H1 (cell line): ENCODE data around the gene DMBX1. TPM values are rescaled to one million over a fixed set of nuclear protein-coding genes. Genes with fewer than 3 reads are reported as not detected.

ENCODE experiments used
- ATF3 ChIP-seq: IDR thresholded peaks from 2 replicates; pipeline ENCODE4 v1.6.1; 2011; ENCODE audit warnings: low read depth, mild to moderate bottlenecking, low read length; ENCODE audit not compliant: insufficient read depth
- BACH1 ChIP-seq: IDR thresholded peaks from 2 replicates; pipeline ENCODE4 v1.6.1; 2012; ENCODE audit warnings: low read length, improper control_type of control experiment
- BRCA1 ChIP-seq: IDR thresholded peaks from 2 replicates; pipeline ENCODE4 v1.6.1; 2012; ENCODE audit warnings: low read depth, low read length, improper control_type of control experiment
- CBX5 ChIP-seq: fragments of 300-800, 300-1000 bp; sonication (generic); IDR thresholded peaks from 2 replicates; pipeline ENCODE4 v1.7.1; 2016; ENCODE audit warnings: antibody characterized with exemption, low read length, low read depth
- CHD1 ChIP-seq: IDR thresholded peaks from 2 replicates; pipeline ENCODE4 v1.6.1; 2012; ENCODE audit warnings: low read depth, low read length, improper control_type of control experiment
- CHD2 ChIP-seq: IDR thresholded peaks from 2 replicates; pipeline ENCODE4 v1.6.1; 2012; ENCODE audit warnings: low read length, improper control_type of control experiment
- CTBP2 ChIP-seq: IDR thresholded peaks from 2 replicates; pipeline ENCODE4 v1.7.0; 2011; ENCODE audit warnings: borderline replicate concordance, mild to moderate bottlenecking, moderate library complexity, mixed read lengths, low read length; ENCODE audit not compliant: insufficient read depth, insufficient read length
- CTCF ChIP-seq, 3 experiments: IDR thresholded peaks; 1 replicate in 2 of 3; 2 replicates in 1 of 3; pipeline versions ENCODE4 v1.5.1 to v1.6.1; 2011; ENCODE audit warnings: low read length in 3 of 3, mild to moderate bottlenecking in 3 of 3, inconsistent platforms in 2 of 3, low read depth in 1 of 3, moderate library complexity in 1 of 3; ENCODE audit not compliant: insufficient read depth in 1 of 3; ENCODE audit errors: control extremely low read depth in 1 of 3
- EP300 ChIP-seq, 2 experiments: IDR thresholded peaks; 1 replicate in 1 of 2; 2 replicates in 1 of 2; pipeline ENCODE4 v1.6.1; 2011 to 2012; ENCODE audit warnings: low read depth in 2 of 2, low read length in 2 of 2, mild to moderate bottlenecking in 2 of 2, borderline replicate concordance in 1 of 2, inconsistent platforms in 1 of 2, moderate library complexity in 1 of 2
- EZH2 ChIP-seq: fragments of 200-600 bp; sonication (generic); IDR thresholded peaks from 2 replicates; pipeline ENCODE4 v1.7.1; 2012; ENCODE audit warnings: low read depth, mild to moderate bottlenecking, moderate library complexity, low read length, inconsistent platforms; ENCODE audit not compliant: severe bottlenecking
- GABPA ChIP-seq: IDR thresholded peaks from 2 replicates; pipeline ENCODE4 v1.6.1; 2011; ENCODE audit warnings: mild to moderate bottlenecking, low read length, moderate library complexity, borderline replicate concordance; ENCODE audit not compliant: insufficient read depth
- JUN ChIP-seq: IDR thresholded peaks from 2 replicates; pipeline ENCODE4 v1.6.1; 2011; ENCODE audit warnings: low read depth, mild to moderate bottlenecking, improper control_type of control experiment, low read length
- KDM4A ChIP-seq: IDR thresholded peaks from one replicate; pipeline ENCODE4 v1.7.1; 2012; ENCODE audit warnings: low read depth, mild to moderate bottlenecking, moderate library complexity, low read length, inconsistent platforms; ENCODE audit not compliant: severe bottlenecking
- NRF1 ChIP-seq: IDR thresholded peaks from 2 replicates; pipeline ENCODE4 v1.6.1; 2011; ENCODE audit warnings: mild to moderate bottlenecking, low read depth, low read length, improper control_type of control experiment
- POLR2A ChIP-seq, 2 experiments: IDR thresholded peaks; 1 replicate in 1 of 2; 2 replicates in 1 of 2; pipeline ENCODE4 v1.6.1; 2011; ENCODE audit warnings: low read depth in 2 of 2, low read length in 2 of 2, mild to moderate bottlenecking in 2 of 2; ENCODE audit errors: control extremely low read depth in 1 of 2
- POLR2AphosphoS5 ChIP-seq: IDR thresholded peaks from 2 replicates; pipeline ENCODE4 v1.6.1; 2011; ENCODE audit warnings: low read depth, low read length
- RXRA ChIP-seq: IDR thresholded peaks from 2 replicates; pipeline ENCODE4 v1.6.1; 2011; ENCODE audit warnings: low read depth, mild to moderate bottlenecking, low read length, moderate library complexity; ENCODE audit not compliant: insufficient read depth
- SIX5 ChIP-seq: IDR thresholded peaks from 2 replicates; pipeline ENCODE4 v1.6.1; 2011; ENCODE audit warnings: mild to moderate bottlenecking, low read depth, low read length
- SP2 ChIP-seq: IDR thresholded peaks from 2 replicates; pipeline ENCODE4 v1.6.1; 2012; ENCODE audit warnings: mild to moderate bottlenecking, low read length, inconsistent platforms
- TBP ChIP-seq: IDR thresholded peaks from 2 replicates; pipeline ENCODE4 v1.6.1; 2011; ENCODE audit warnings: low read depth, low read length, improper control_type of control experiment
- TCF12 ChIP-seq: IDR thresholded peaks from 2 replicates; pipeline ENCODE4 v1.6.1; 2011; ENCODE audit warnings: low read depth, mild to moderate bottlenecking, low read length
- TEAD4 ChIP-seq: IDR thresholded peaks from 2 replicates; pipeline ENCODE4 v1.6.1; 2012; ENCODE audit warnings: low read depth, low read length, inconsistent platforms, mixed read lengths
- ZNF274 ChIP-seq: IDR thresholded peaks from 2 replicates; pipeline ENCODE4 v1.7.0; 2012; ENCODE audit warnings: low read length, borderline replicate concordance; ENCODE audit errors: extremely low read depth
- polyA plus RNA-seq, 7 experiments: library from polyadenylated mRNA; depleted of rRNA in 3 of 7; stranded (reverse) in 5 of 7; unstranded in 2 of 7; fragments of >200 nt in 5 of 7; fragments of 200-250 nt in 2 of 7; gene quantifications; 1 replicate in 5 of 7; 2 replicates in 1 of 7; 4 replicates in 1 of 7; pipeline versions ENCODE4 v1.2.1 to v1.2.3, GENCODE V29; 2011 to 2013; ENCODE audit warnings: missing spikeins in 2 of 7, mixed read lengths in 2 of 7
- total RNA-seq: library from RNA; stranded (reverse); fragmentation: NEBNext Ultra II Directional; extraction: Animal tissue kit (Norgen Biotek cat#: 25700); gene quantifications from 2 replicates; pipeline ENCODE4 v1.2.1, GENCODE V29; 2021

DMBX1 gene
- total and polyA plus RNA-seq, 2 of the 8 experiments (the other 6 are each of a cell fraction or from before 2014, with no cell fraction given), result 0.23 to 0.30 TPM

- TF ChIP-seq ATF3 (no peak), SIX5 (no peak), POLR2A (IDR thresholded peaks at IDR 0.05; ENCODE audit: control extremely low read depth in 1 of 2, low read depth in 2 of 2, low read length in 2 of 2) (no peak), RXRA (no peak), BRCA1 (no peak), TCF12 (no peak), EP300 (IDR thresholded peaks at IDR 0.05; ENCODE audit: borderline replicate concordance in 1 of 2, low read depth in 2 of 2, low read length in 2 of 2) (no peak), ZNF274 (no peak), CHD1 (no peak), POLR2AphosphoS5 (no peak), CTCF (IDR thresholded peaks at IDR 0.05; ENCODE audit: control extremely low read depth in 1 of 3, insufficient read depth in 1 of 3, low read depth in 1 of 3, low read length in 3 of 3) (peak in 1 of 3 experiments; percentile 22; a peak in 1 of 4 replicates), CBX5 (no peak), BACH1 (no peak), TBP (peak; percentile 63; the same call in 1 of the 2 replicates), JUN (no peak), TEAD4 (no peak), CTBP2 (no peak), EZH2 (peak; percentile 82), KDM4A (peak; percentile 65), CHD2 (no peak), NRF1 (no peak), GABPA (peak; percentile 77; the same call in 1 of the 2 replicates), SP2 (no peak)
These were observed 43.7 kb downstream of the DMBX1 start (continued) for GRCh38 chr1:46533179-46533864.
